GM12878 (cell line): ENCODE results near the gene F11. TPM values are rescaled to one million over a fixed set of nuclear protein-coding genes. Genes with fewer than 3 reads are reported as not detected.

Experiments used
- ATAC-seq: fragments of 200-7000 bp; cut with Tn5 transposase; 3 replicates; pipeline ENCODE4 v1.9.1; 2020; ENCODE audit warnings: mild to moderate bottlenecking, moderate library complexity
- BruUV-seq: library from RNA; stranded (reverse); fragments of 400-500 nt; replicated peaks from 2 replicates; lab custom pipeline; 2021; lab: Mats Ljungman, UMichigan
- CTCF ChIA-PET: fragments of 300-600 bp; sonication (Branson Sonifier 250); formaldehyde crosslinking; extraction: SDS; loops from one replicate; lab custom pipeline; 2021; ENCODE audit warnings: inconsistent platforms; lab: Yijun Ruan, JAX
- POLR2A ChIA-PET: fragments of 350-600 bp; formaldehyde crosslinking; extraction: SDS; loops from one replicate; lab custom pipeline; 2021; ENCODE audit warnings: inconsistent platforms; lab: Charles Lee
- RAD21 ChIA-PET: fragments of 300-600 bp; sonication (Branson Sonifier 250); formaldehyde crosslinking; loops from one replicate; lab custom pipeline; 2023; ENCODE audit warnings: antibody characterized with exemption; ENCODE audit not compliant: unreplicated experiment; lab: Charles Lee
- SMC1A ChIA-PET: fragments of 300-600 bp; sonication (Branson Sonifier 250); formaldehyde crosslinking; loops from one replicate; lab custom pipeline; 2023; ENCODE audit not compliant: unreplicated experiment, uncharacterized antibody; lab: Charles Lee
- DNase-seq: peaks from one replicate; pipeline ENCODE4 v3.0.0-alpha.2; 2011; ENCODE audit warnings: low read depth, low spot score
- FAIRE-seq: peaks from 3 replicates; lab custom pipeline; 2011; peaks lifted over from hg19 to GRCh38; lab: Jason Lieb, UNC
- H2AFZ ChIP-seq: 2 replicates; pipeline ENCODE4 v1.6.0; 2011; ENCODE audit warnings: low read depth, low read length, control low read depth; ENCODE audit not compliant: control insufficient read depth
- H3K27ac ChIP-seq: 2 replicates; pipeline ENCODE4 v1.5.1; 2011; ENCODE audit warnings: control low read depth; ENCODE audit not compliant: control insufficient read depth, insufficient read depth
- H3K27me3 ChIP-seq, 2 experiments: replicated peaks in 1 of 2; 2 replicates each; pipeline versions ENCODE4 v1.6.0 to v1.6.1; 2011; ENCODE audit warnings: low read length in 1 of 2; ENCODE audit not compliant: control insufficient read depth in 2 of 2, insufficient read depth in 2 of 2
- H3K36me3 ChIP-seq, 2 experiments: 2 replicates each; pipeline ENCODE4 v1.5.1; 2011; ENCODE audit warnings: low read length in 1 of 2; ENCODE audit not compliant: control insufficient read depth in 2 of 2, insufficient read depth in 2 of 2
- H3K4me1 ChIP-seq: 2 replicates; pipeline ENCODE4 v1.6.1; 2011; ENCODE audit warnings: mild to moderate bottlenecking, low read length, moderate library complexity, mixed read lengths; ENCODE audit not compliant: control insufficient read depth, insufficient read depth
- H3K4me2 ChIP-seq: 2 replicates; pipeline ENCODE4 v1.6.0; 2011; ENCODE audit warnings: control low read depth; ENCODE audit not compliant: control insufficient read depth, insufficient read depth
- H3K4me3 ChIP-seq: fragments of 200-600 bp; sonication (generic); 2 replicates; pipeline ENCODE4 v1.5.1; 2016
- H3K79me2 ChIP-seq: 2 replicates; pipeline ENCODE4 v1.6.0; 2011; ENCODE audit warnings: low read length; ENCODE audit not compliant: control insufficient read depth, insufficient read depth
- H3K9ac ChIP-seq: 2 replicates; pipeline ENCODE4 v1.8.0; 2011; ENCODE audit warnings: low read length, control low read depth, mixed read lengths; ENCODE audit not compliant: control insufficient read depth, insufficient read depth
- H3K9me3 ChIP-seq: replicated peaks from 3 replicates; pipeline ENCODE4 v1.5.1; 2011; ENCODE audit warnings: mild to moderate bottlenecking, low read length; ENCODE audit not compliant: control insufficient read depth, insufficient read depth
- H4K20me1 ChIP-seq: 2 replicates; pipeline ENCODE4 v1.6.0; 2011; ENCODE audit not compliant: control insufficient read depth, insufficient read depth
- CBX5 ChIP-seq: sonication (generic); IDR thresholded peaks from 2 replicates; pipeline ENCODE4 v1.6.1; 2016; ENCODE audit warnings: low read depth, moderate library complexity, mild to moderate bottlenecking, inconsistent platforms
- EP300 ChIP-seq, 2 experiments: fragments of 150-350 bp in 1 of 2; IDR thresholded peaks; 2 replicates each; pipeline ENCODE4 v1.6.1; 2011 to 2012; ENCODE audit warnings: low read depth in 2 of 2, low read length in 2 of 2, borderline replicate concordance in 1 of 2, improper control_type of control experiment in 1 of 2, inconsistent platforms in 1 of 2; ENCODE audit not compliant: control insufficient read depth in 1 of 2
- LARP7 ChIP-seq: fragments of 450-650 bp; IDR thresholded peaks from 2 replicates; pipeline ENCODE4 v1.6.1; 2017; ENCODE audit warnings: mild to moderate bottlenecking
- MEF2A ChIP-seq: IDR thresholded peaks from 2 replicates; pipeline ENCODE4 v1.6.1; 2011; ENCODE audit warnings: low read depth, mild to moderate bottlenecking, low read length, moderate library complexity; ENCODE audit not compliant: insufficient read depth
- MTA3 ChIP-seq: IDR thresholded peaks from 2 replicates; pipeline ENCODE4 v1.6.1; 2012; ENCODE audit warnings: low read length, inconsistent platforms, borderline replicate concordance
- MXI1 ChIP-seq: fragments of 150-350 bp; IDR thresholded peaks from 2 replicates; pipeline ENCODE4 v1.6.1; 2011; ENCODE audit warnings: low read depth, mild to moderate bottlenecking, inconsistent platforms, low read length, improper control_type of control experiment
- PAX5 ChIP-seq: IDR thresholded peaks from 2 replicates; pipeline ENCODE4 v1.6.1; 2011; ENCODE audit warnings: low read depth, low read length, borderline replicate concordance
- RB1 ChIP-seq: fragments of 450-650 bp; formaldehyde crosslinking; IDR thresholded peaks from 2 replicates; pipeline ENCODE4 v1.6.1; 2017; ENCODE audit warnings: mild to moderate bottlenecking, borderline replicate concordance
- RUNX3 ChIP-seq: IDR thresholded peaks from 2 replicates; pipeline ENCODE4 v1.6.1; 2012; ENCODE audit warnings: low read length, inconsistent platforms
- SMARCA5 ChIP-seq: fragments of 450-650 bp; IDR thresholded peaks from 2 replicates; pipeline ENCODE4 v1.6.1; 2017; ENCODE audit warnings: mild to moderate bottlenecking
- STAT3 ChIP-seq: IDR thresholded peaks from 2 replicates; pipeline ENCODE4 v1.6.1; 2011; ENCODE audit warnings: low read depth, low read length, improper control_type of control experiment
- WGBS: methylation state at CpG from one replicate; pipeline ENCODE4 v1.1.6; 2016; ENCODE audit warnings: low lambda C conversion rate; ENCODE audit not compliant: insufficient replicate concordance, insufficient coverage; ENCODE audit errors: missing lambda C conversion rate; 5-methylcytosine and 5-hydroxymethylcytosine counted together
- in situ Hi-C: fragments of 300-500 bp; cut with MboI; formaldehyde crosslinking; loops from 9 replicates; pipeline ENCODE4 v1.14.3; 2018; ENCODE audit warnings: mixed read lengths
- intact Hi-C: fragments of 100-400 bp; cut with micrococcal nuclease; formaldehyde crosslinking; loops from one replicate; pipeline ENCODE4 v1.14.2; 2022; ENCODE audit not compliant: unreplicated experiment
- polyA plus RNA-seq, 11 experiments: library from polyadenylated mRNA; depleted of rRNA in 4 of 11; unstranded in 6 of 11; stranded (reverse) in 5 of 11; fragments of >200 nt; fragmentation: Nextera tagmentation in 4 of 11; fragmentation: Illumina TruSeq in 1 of 11; extraction: Ambion mirVana in 4 of 11; extraction: Trizol in 1 of 11; gene quantifications; 1 replicate in 1 of 11; 2 replicates in 10 of 11; pipeline versions ENCODE4 v1.2.1 to v1.2.3, GENCODE V29; 2011 to 2016; ENCODE audit warnings: inconsistent platforms in 2 of 11, missing spikeins in 2 of 11, low read depth in 1 of 11
- total RNA-seq, 4 experiments: library from RNA; depleted of rRNA in 3 of 4; stranded (reverse); fragments of >200 nt in 3 of 4; fragmentation: Illumina TruSeq in 1 of 4; extraction: Trizol in 1 of 4; gene quantifications; 2 replicates each; pipeline versions ENCODE4 v1.2.1 to v1.2.3, GENCODE V29; 2013 to 2021
- TF ChIP-seq, protein P1 (sequence below): fragments of 150-350 bp; IDR thresholded peaks from 2 replicates; pipeline ENCODE4 v1.6.1; 2016; ENCODE audit warnings: low read depth, low read length
- TF ChIP-seq, protein P2 (sequence below): fragments of 450-650 bp; conservative IDR thresholded peaks from 2 replicates; pipeline ENCODE4 v1.6.1; 2017; ENCODE audit warnings: mild to moderate bottlenecking, moderate library complexity
- TF ChIP-seq, protein P3 (sequence below): fragments of 450-650 bp; formaldehyde crosslinking; IDR thresholded peaks from 2 replicates; pipeline ENCODE4 v1.4.0; 2020; ENCODE audit warnings: mild to moderate bottlenecking, moderate library complexity

The F11 gene
- total and polyA plus RNA-seq, 10 of the 15 experiments (the other 5 are each of a cell fraction or from before 2014, with no cell fraction given), result not detected

DNA sequence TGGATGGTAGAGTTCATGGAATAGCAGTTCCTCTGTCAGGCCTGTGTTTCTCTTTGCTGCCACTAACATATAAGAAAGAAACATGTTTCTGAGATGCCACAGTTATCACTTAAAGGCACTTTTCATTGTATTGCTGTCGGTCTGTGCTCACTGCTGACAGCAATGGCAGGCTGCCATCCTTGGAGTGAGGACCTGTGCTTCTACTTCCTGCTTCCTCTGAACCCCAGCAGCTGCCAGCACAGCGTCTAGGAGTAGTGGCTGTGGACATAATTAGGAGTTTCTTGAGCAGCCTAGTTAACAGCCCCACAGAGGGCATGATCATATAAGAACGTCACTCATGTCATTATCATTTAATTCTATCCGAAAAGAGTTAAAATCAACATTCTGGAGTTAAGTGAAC, 30.5 kb downstream of the F11 start:
- no peak overlapping the region for H3K4me2 ChIP-seq
- intact Hi-C loops, result no loop called here
- no peak overlapping the region for H3K9ac ChIP-seq
- DNase-seq (no peak), FAIRE-seq (no peak), ATAC-seq (no peak)
- in situ Hi-C loops, result loop anchor here (5.0 kb wide), 1 partner anchor 291 kb away; no protein-coding TSS in a partner anchor
- no peaks in the 10 kb centered on the region; a peak in 1 of 4 replicates for H3K27me3 ChIP-seq
- ChIA-PET CTCF (interaction anchor here (0.7 to 4.3 kb wide), 3 partner anchors 167 to 302 kb away, joined by 3 to 34 read pairs (median 3); no protein-coding TSS in a partner anchor), RAD21 (no interaction called here), SMC1A (no interaction called here), POLR2A (interaction anchor here (0.6 kb wide), 1 partner anchor 400 kb away, joined by 3 read pairs; no protein-coding TSS in a partner anchor)
- H3K36me3 ChIP-seq, result no peaks in the 10 kb centered on the region
- H3K9me3 ChIP-seq, result no peaks in the 10 kb centered on the region
- no peak overlapping the region for H3K4me3 ChIP-seq
- H2AFZ ChIP-seq, result no peak overlapping the region
- WGBS, result 16% methylated on average over 4 of the region's 4 CpGs
- H3K4me1 ChIP-seq, result no peaks in the 10 kb centered on the region
- BruUV-seq, result no TSS peak
- no peaks in the 10 kb centered on the region for H4K20me1 ChIP-seq
- no peaks in the 10 kb centered on the region for H3K79me2 ChIP-seq
- H3K27ac ChIP-seq, result no peak overlapping the region
- no peak for TF ChIP-seq CBX5
- TF ChIP-seq, protein P1, sequence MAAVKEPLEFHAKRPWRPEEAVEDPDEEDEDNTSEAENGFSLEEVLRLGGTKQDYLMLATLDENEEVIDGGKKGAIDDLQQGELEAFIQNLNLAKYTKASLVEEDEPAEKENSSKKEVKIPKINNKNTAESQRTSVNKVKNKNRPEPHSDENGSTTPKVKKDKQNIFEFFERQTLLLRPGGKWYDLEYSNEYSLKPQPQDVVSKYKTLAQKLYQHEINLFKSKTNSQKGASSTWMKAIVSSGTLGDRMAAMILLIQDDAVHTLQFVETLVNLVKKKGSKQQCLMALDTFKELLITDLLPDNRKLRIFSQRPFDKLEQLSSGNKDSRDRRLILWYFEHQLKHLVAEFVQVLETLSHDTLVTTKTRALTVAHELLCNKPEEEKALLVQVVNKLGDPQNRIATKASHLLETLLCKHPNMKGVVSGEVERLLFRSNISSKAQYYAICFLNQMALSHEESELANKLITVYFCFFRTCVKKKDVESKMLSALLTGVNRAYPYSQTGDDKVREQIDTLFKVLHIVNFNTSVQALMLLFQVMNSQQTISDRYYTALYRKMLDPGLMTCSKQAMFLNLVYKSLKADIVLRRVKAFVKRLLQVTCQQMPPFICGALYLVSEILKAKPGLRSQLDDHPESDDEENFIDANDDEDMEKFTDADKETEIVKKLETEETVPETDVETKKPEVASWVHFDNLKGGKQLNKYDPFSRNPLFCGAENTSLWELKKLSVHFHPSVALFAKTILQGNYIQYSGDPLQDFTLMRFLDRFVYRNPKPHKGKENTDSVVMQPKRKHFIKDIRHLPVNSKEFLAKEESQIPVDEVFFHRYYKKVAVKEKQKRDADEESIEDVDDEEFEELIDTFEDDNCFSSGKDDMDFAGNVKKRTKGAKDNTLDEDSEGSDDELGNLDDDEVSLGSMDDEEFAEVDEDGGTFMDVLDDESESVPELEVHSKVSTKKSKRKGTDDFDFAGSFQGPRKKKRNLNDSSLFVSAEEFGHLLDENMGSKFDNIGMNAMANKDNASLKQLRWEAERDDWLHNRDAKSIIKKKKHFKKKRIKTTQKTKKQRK, result no peak
- TF ChIP-seq MXI1, result no peak
- TF ChIP-seq EP300 (IDR thresholded peaks at IDR 0.05; ENCODE audit: borderline replicate concordance in 1 of 2, control insufficient read depth in 1 of 2, low read depth in 2 of 2, low read length in 2 of 2), result no peak
- no peak for TF ChIP-seq SMARCA5
- no peak for TF ChIP-seq STAT3
- no peak for TF ChIP-seq RUNX3
- TF ChIP-seq MTA3, result no peak
- TF ChIP-seq, protein P2, sequence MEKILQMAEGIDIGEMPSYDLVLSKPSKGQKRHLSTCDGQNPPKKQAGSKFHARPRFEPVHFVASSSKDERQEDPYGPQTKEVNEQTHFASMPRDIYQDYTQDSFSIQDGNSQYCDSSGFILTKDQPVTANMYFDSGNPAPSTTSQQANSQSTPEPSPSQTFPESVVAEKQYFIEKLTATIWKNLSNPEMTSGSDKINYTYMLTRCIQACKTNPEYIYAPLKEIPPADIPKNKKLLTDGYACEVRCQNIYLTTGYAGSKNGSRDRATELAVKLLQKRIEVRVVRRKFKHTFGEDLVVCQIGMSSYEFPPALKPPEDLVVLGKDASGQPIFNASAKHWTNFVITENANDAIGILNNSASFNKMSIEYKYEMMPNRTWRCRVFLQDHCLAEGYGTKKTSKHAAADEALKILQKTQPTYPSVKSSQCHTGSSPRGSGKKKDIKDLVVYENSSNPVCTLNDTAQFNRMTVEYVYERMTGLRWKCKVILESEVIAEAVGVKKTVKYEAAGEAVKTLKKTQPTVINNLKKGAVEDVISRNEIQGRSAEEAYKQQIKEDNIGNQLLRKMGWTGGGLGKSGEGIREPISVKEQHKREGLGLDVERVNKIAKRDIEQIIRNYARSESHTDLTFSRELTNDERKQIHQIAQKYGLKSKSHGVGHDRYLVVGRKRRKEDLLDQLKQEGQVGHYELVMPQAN, result no peak
- no peak for TF ChIP-seq LARP7
- TF ChIP-seq PAX5, result no peak
- no peak for TF ChIP-seq RB1
- TF ChIP-seq MEF2A, result no peak
- TF ChIP-seq, protein P3, sequence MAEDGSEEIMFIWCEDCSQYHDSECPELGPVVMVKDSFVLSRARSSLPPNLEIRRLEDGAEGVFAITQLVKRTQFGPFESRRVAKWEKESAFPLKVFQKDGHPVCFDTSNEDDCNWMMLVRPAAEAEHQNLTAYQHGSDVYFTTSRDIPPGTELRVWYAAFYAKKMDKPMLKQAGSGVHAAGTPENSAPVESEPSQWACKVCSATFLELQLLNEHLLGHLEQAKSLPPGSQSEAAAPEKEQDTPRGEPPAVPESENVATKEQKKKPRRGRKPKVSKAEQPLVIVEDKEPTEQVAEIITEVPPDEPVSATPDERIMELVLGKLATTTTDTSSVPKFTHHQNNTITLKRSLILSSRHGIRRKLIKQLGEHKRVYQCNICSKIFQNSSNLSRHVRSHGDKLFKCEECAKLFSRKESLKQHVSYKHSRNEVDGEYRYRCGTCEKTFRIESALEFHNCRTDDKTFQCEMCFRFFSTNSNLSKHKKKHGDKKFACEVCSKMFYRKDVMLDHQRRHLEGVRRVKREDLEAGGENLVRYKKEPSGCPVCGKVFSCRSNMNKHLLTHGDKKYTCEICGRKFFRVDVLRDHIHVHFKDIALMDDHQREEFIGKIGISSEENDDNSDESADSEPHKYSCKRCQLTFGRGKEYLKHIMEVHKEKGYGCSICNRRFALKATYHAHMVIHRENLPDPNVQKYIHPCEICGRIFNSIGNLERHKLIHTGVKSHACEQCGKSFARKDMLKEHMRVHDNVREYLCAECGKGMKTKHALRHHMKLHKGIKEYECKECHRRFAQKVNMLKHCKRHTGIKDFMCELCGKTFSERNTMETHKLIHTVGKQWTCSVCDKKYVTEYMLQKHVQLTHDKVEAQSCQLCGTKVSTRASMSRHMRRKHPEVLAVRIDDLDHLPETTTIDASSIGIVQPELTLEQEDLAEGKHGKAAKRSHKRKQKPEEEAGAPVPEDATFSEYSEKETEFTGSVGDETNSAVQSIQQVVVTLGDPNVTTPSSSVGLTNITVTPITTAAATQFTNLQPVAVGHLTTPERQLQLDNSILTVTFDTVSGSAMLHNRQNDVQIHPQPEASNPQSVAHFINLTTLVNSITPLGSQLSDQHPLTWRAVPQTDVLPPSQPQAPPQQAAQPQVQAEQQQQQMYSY (CRISPR knock-in tag), result no peak
